NCI-H82 (cell line): ENCODE measurements around the gene SPATA31D4.
"Not testable (repeated sequence)": the region's sequence is repeated elsewhere in the genome, so short reads cannot be mapped to it uniquely, and the experiment has no call there.

Source experiments
- DNase-seq: peaks from one replicate; lab custom pipeline; 2025; lab: John Stamatoyannopoulos, UW

Gene SPATA31D4

GRCh38 chr9:81928305-81928704 lies at the start of gene SPATA31D4:
Gene SPATA31D4 (plus strand): TSS chr9:81928428. CDS start chr9:81928514, 86 bp downstream.
- DNase-seq, result not testable (repeated sequence)

GRCh38 chr9:81878530-81878929 lies 49.7 kb upstream of the SPATA31D4 start:
- no peak for DNase-seq

- DNase-seq, result no peak
These were observed 48.7 kb upstream of the SPATA31D4 start for GRCh38 chr9:81879501-81879916.

GRCh38 chr9:81885602-81886001 lies 42.6 kb upstream of the SPATA31D4 start:
- DNase-seq, result peak; percentile 5

GRCh38 chr9:81886665-81887064 lies 41.6 kb upstream of the SPATA31D4 start:
- DNase-seq, result peak; percentile 1

- DNase-seq, result no peak
These were observed 38.1 kb upstream of the SPATA31D4 start for GRCh38 chr9:81890104-81890503.

GRCh38 chr9:81892440-81892839 lies 35.8 kb upstream of the SPATA31D4 start:
- DNase-seq, result no peak

- DNase-seq, result no peak
These were observed 34.3 kb upstream of the SPATA31D4 start for GRCh38 chr9:81893929-81894328.

- no peak for DNase-seq
These were observed 33.3 kb upstream of the SPATA31D4 start for GRCh38 chr9:81894891-81895290.

- DNase-seq, result no peak
These were observed 32.2 kb upstream of the SPATA31D4 start for GRCh38 chr9:81896070-81896469.

GRCh38 chr9:81898851-81899250 lies 29.4 kb upstream of the SPATA31D4 start:
- DNase-seq, result no peak

GRCh38 chr9:81902196-81902595 lies 26.0 kb upstream of the SPATA31D4 start:
- DNase-seq, result no peak

- DNase-seq, result no peak
These were observed 25.6 kb upstream of the SPATA31D4 start for GRCh38 chr9:81902626-81903025.

- no peak for DNase-seq
These were observed 21.6 kb upstream of the SPATA31D4 start for GRCh38 chr9:81906671-81907070.

GRCh38 chr9:81912135-81912534 lies 16.1 kb upstream of the SPATA31D4 start:
- no peak for DNase-seq

GRCh38 chr9:81915801-81916505 lies 12.3 kb upstream of the SPATA31D4 start:
- no peak for DNase-seq

GRCh38 chr9:81918507-81918906 lies 9.7 kb upstream of the SPATA31D4 start:
- DNase-seq, result not testable (repeated sequence)

GRCh38 chr9:81930147-81930546 lies 1.9 kb downstream of the SPATA31D4 start:
- not testable (repeated sequence) for DNase-seq

GRCh38 chr9:81933547-81933946 lies 5.3 kb downstream of the SPATA31D4 start:
- not testable (repeated sequence) for DNase-seq

- DNase-seq, result not testable (repeated sequence)
These were observed 15.2 kb downstream of the SPATA31D4 start, which contains the start of gene SPATA31D3 for GRCh38 chr9:81943393-81943792. Gene SPATA31D3 (plus strand): TSS chr9:81943500. CDS start chr9:81943586, 86 bp downstream.

GRCh38 chr9:81948650-81949049 lies 20.4 kb downstream of the SPATA31D4 start:
- not testable (repeated sequence) for DNase-seq

- DNase-seq, result no peak
These were observed 24.9 kb downstream of the SPATA31D4 start for GRCh38 chr9:81953096-81953495.

- DNase-seq, result no peak
These were observed 27.4 kb downstream of the SPATA31D4 start for GRCh38 chr9:81955625-81956024.
